ENCODE measurements around the gene FBXL7.

The FBXL7 gene

GRCh38 chr5:15844871-15845270 lies 344.9 kb downstream of the FBXL7 start:
- no peaks in the 10 kb centered on the region for H3K27me3 ChIP-seq (ENCODE audit: low read length)
- no peaks in the 10 kb centered on the region for H3K79me2 ChIP-seq (ENCODE audit: insufficient read depth, low read length)
- H4K20me1 ChIP-seq (ENCODE audit: low read depth, low read length) = no peaks in the 10 kb centered on the region
- no peak overlapping the region for H2AFZ ChIP-seq (ENCODE audit: low read depth, low read length, severe bottlenecking)
- TF ChIP-seq, protein P1, sequence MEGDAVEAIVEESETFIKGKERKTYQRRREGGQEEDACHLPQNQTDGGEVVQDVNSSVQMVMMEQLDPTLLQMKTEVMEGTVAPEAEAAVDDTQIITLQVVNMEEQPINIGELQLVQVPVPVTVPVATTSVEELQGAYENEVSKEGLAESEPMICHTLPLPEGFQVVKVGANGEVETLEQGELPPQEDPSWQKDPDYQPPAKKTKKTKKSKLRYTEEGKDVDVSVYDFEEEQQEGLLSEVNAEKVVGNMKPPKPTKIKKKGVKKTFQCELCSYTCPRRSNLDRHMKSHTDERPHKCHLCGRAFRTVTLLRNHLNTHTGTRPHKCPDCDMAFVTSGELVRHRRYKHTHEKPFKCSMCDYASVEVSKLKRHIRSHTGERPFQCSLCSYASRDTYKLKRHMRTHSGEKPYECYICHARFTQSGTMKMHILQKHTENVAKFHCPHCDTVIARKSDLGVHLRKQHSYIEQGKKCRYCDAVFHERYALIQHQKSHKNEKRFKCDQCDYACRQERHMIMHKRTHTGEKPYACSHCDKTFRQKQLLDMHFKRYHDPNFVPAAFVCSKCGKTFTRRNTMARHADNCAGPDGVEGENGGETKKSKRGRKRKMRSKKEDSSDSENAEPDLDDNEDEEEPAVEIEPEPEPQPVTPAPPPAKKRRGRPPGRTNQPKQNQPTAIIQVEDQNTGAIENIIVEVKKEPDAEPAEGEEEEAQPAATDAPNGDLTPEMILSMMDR (IDR thresholded peaks at IDR 0.05; ENCODE audit: insufficient read depth, low read length, poor library complexity, severe bottlenecking) = no peak
- TF ChIP-seq EZH2phosphoT487 (conservative IDR thresholded peaks at IDR 0.05; ENCODE audit: low read length) = no peak
- H3K27ac ChIP-seq (ENCODE audit: low read depth, low read length) = no peak overlapping the region
- H3K9me2 ChIP-seq (replicated peaks; ENCODE audit: insufficient read depth, low read length) = 0 out of 2 replicates have a peak, but pooled peaks cover 3% of the 10 kb centered on the region
- H3K36me3 ChIP-seq (ENCODE audit: low read length) = no peaks in the 10 kb centered on the region
- H3K9ac ChIP-seq (ENCODE audit: low read length) = no peak overlapping the region
- no peaks in the 10 kb centered on the region for H3F3A ChIP-seq (ENCODE audit: insufficient read depth)
- no peak overlapping the region for H3K4me2 ChIP-seq (ENCODE audit: low read depth, low read length, poor library complexity, severe bottlenecking)
- no peak overlapping the region for H3K4me3 ChIP-seq (ENCODE audit: insufficient read depth, low read length, poor library complexity, severe bottlenecking)
- no peaks in the 10 kb centered on the region for H3K9me3 ChIP-seq (ENCODE audit: insufficient read depth, low read length)

DNA sequence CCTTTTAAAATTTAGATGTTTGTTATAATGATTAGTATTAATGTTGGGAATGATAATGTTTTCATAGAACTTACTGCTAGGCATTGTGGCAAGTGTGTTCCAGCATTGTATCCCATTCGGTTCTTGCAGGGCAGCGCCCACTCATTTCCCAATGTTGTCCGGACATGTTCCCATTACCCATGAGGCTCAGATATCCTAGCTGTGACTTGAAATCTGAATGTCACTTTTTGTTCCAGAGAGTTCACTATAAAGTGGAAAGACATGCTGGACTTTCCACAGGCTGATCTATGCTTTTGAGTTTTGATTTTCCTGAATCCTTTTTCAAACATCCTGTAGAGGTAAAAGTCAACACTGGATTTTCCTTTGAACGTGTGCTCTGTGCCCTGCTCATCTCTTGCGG lies 350.6 kb downstream of the FBXL7 start:
- Histone ChIP-seq H3K9me3 (ENCODE audit: insufficient read depth, low read length) (no peaks in the 10 kb centered on the region), H3K36me3 (ENCODE audit: low read length) (no peaks in the 10 kb centered on the region), H3K27me3 (ENCODE audit: low read length) (no peaks in the 10 kb centered on the region), H2AFZ (ENCODE audit: low read depth, low read length, severe bottlenecking) (no peak overlapping the region), H3F3A (ENCODE audit: insufficient read depth) (no peaks in the 10 kb centered on the region), H4K20me1 (ENCODE audit: low read depth, low read length) (no peaks in the 10 kb centered on the region), H3K9ac (ENCODE audit: low read length) (no peak overlapping the region), H3K79me2 (ENCODE audit: insufficient read depth, low read length) (no peaks in the 10 kb centered on the region), H3K27ac (ENCODE audit: low read depth, low read length) (no peak overlapping the region), H3K4me2 (ENCODE audit: low read depth, low read length, poor library complexity, severe bottlenecking) (no peak overlapping the region), H3K4me3 (ENCODE audit: insufficient read depth, low read length, poor library complexity, severe bottlenecking) (no peak overlapping the region), H3K9me2 (replicated peaks; ENCODE audit: insufficient read depth, low read length) (no peaks in the 10 kb centered on the region)
- TF ChIP-seq EZH2phosphoT487 (conservative IDR thresholded peaks at IDR 0.05; ENCODE audit: low read length) = no peak
- TF ChIP-seq, protein P1 (IDR thresholded peaks at IDR 0.05; ENCODE audit: insufficient read depth, low read length, poor library complexity, severe bottlenecking) = no peak

DNA sequence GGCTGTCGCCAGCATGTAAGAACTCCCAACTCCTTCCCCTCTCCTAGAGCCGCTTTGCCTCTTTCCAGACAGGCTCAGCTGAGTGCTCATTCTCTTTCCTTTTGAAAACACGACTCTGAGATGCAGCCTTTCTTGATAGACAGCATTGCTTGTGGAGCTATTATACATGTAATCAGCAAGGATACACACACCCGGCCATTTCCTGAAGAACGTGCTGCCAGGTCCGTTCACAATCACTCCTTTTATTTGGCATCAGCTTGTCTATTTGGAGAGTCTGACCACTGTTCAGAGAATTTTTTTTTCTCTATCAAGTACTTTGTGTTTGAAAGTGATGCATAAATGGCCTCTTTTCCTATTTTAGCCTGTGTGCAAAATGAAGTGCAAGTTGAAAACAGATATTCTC lies 351.0 kb downstream of the FBXL7 start:
- H3K36me3 ChIP-seq (ENCODE audit: low read length) = no peaks in the 10 kb centered on the region
- TF ChIP-seq, protein P1 (IDR thresholded peaks at IDR 0.05; ENCODE audit: insufficient read depth, low read length, poor library complexity, severe bottlenecking) = no peak
- H3K27me3 ChIP-seq (ENCODE audit: low read length) = no peaks in the 10 kb centered on the region
- no peaks in the 10 kb centered on the region for H3F3A ChIP-seq (ENCODE audit: insufficient read depth)
- H4K20me1 ChIP-seq (ENCODE audit: low read depth, low read length) = no peaks in the 10 kb centered on the region
- no peak overlapping the region for H3K4me2 ChIP-seq (ENCODE audit: low read depth, low read length, poor library complexity, severe bottlenecking)
- H3K9me3 ChIP-seq (ENCODE audit: insufficient read depth, low read length) = no peaks in the 10 kb centered on the region
- no peak overlapping the region for H3K27ac ChIP-seq (ENCODE audit: low read depth, low read length)
- H3K9me2 ChIP-seq (replicated peaks; ENCODE audit: insufficient read depth, low read length) = no peaks in the 10 kb centered on the region
- H3K9ac ChIP-seq (ENCODE audit: low read length) = no peak overlapping the region
- H2AFZ ChIP-seq (ENCODE audit: low read depth, low read length, severe bottlenecking) = no peak overlapping the region
- no peaks in the 10 kb centered on the region for H3K79me2 ChIP-seq (ENCODE audit: insufficient read depth, low read length)
- H3K4me3 ChIP-seq (ENCODE audit: insufficient read depth, low read length, poor library complexity, severe bottlenecking) = no peak overlapping the region

GRCh38 chr5:15852217-15852616 lies 352.2 kb downstream of the FBXL7 start:
- Histone ChIP-seq H3K9ac (ENCODE audit: low read length) (no peak overlapping the region), H3F3A (ENCODE audit: insufficient read depth) (no peaks in the 10 kb centered on the region), H3K9me3 (ENCODE audit: insufficient read depth, low read length) (no peaks in the 10 kb centered on the region), H2AFZ (ENCODE audit: low read depth, low read length, severe bottlenecking) (no peak overlapping the region), H3K27me3 (ENCODE audit: low read length) (no peaks in the 10 kb centered on the region), H3K4me3 (ENCODE audit: insufficient read depth, low read length, poor library complexity, severe bottlenecking) (no peak overlapping the region), H3K79me2 (ENCODE audit: insufficient read depth, low read length) (no peaks in the 10 kb centered on the region), H3K9me2 (replicated peaks; ENCODE audit: insufficient read depth, low read length) (no peaks in the 10 kb centered on the region), H3K36me3 (ENCODE audit: low read length) (no peaks in the 10 kb centered on the region), H4K20me1 (ENCODE audit: low read depth, low read length) (no peaks in the 10 kb centered on the region), H3K27ac (ENCODE audit: low read depth, low read length) (no peak overlapping the region), H3K4me2 (ENCODE audit: low read depth, low read length, poor library complexity, severe bottlenecking) (no peak overlapping the region)
- TF ChIP-seq EZH2phosphoT487 (conservative IDR thresholded peaks at IDR 0.05; ENCODE audit: low read length) = no peak
- TF ChIP-seq, protein P1 (IDR thresholded peaks at IDR 0.05; ENCODE audit: insufficient read depth, low read length, poor library complexity, severe bottlenecking) = no peak
